BLaER1 treated with 17β-estradiol and CSF1 and Interleukin-3, amounts not matched to agents 10 nM and 100 nM (cell line): ENCODE measurements around the gene ARHGEF28.

Experiments used
- H3K27ac ChIP-seq, 11 experiments: shearing (Covaris generic); formaldehyde crosslinking; 2 replicates each; pipeline ENCODE4 v1.8.1; 2022
- H3K27me3 ChIP-seq, 11 experiments: shearing (Covaris generic); formaldehyde crosslinking; 2 replicates each; pipeline ENCODE4 v1.8.1; 2022
- H3K36me3 ChIP-seq, 11 experiments: shearing (Covaris generic); formaldehyde crosslinking; 2 replicates each; pipeline ENCODE4 v1.8.1; 2022
- H3K4me1 ChIP-seq, 10 experiments: shearing (Covaris generic); formaldehyde crosslinking; 2 replicates each; pipeline ENCODE4 v1.8.1; 2022
- H3K4me2 ChIP-seq, 11 experiments: shearing (Covaris generic); formaldehyde crosslinking; 2 replicates each; pipeline ENCODE4 v1.8.1; 2022
- H3K4me3 ChIP-seq, 10 experiments: shearing (Covaris generic); formaldehyde crosslinking; 2 replicates each; pipeline ENCODE4 v1.8.1; 2022
- H3K9ac ChIP-seq, 11 experiments: shearing (Covaris generic); formaldehyde crosslinking; 2 replicates each; pipeline ENCODE4 v1.8.1; 2022
- H3K9me3 ChIP-seq, 11 experiments: shearing (Covaris generic); formaldehyde crosslinking; replicated peaks in 1 of 11; 2 replicates each; pipeline ENCODE4 v1.8.1; 2022
- H4K20me1 ChIP-seq, 11 experiments: shearing (Covaris generic); formaldehyde crosslinking; 2 replicates each; pipeline ENCODE4 v1.8.1; 2022
- Cebpa-rat ChIP-seq, 11 experiments: shearing (Covaris generic); IDR thresholded peaks; 2 replicates each; pipeline ENCODE4 v1.8.1; 2022

The ARHGEF28 gene

GRCh38 chr5:73644385-73644963 is 18.5 kb downstream of the ARHGEF28 start:
- no peak overlapping the region for H3K4me3 ChIP-seq
- no peaks in the 10 kb centered on the region for H3K9me3 ChIP-seq
- no peak overlapping the region for H3K9ac ChIP-seq
- no peaks in the 10 kb centered on the region for H4K20me1 ChIP-seq
- no peak overlapping the region for H3K4me2 ChIP-seq
- H3K27me3 ChIP-seq: no peaks in the 10 kb centered on the region
- TF ChIP-seq Cebpa-rat (IDR thresholded peaks at IDR 0.05): no peak
- no peaks in the 10 kb centered on the region for H3K36me3 ChIP-seq
- H3K4me1 ChIP-seq: no peaks in the 10 kb centered on the region
- H3K27ac ChIP-seq: no peak overlapping the region

DNA sequence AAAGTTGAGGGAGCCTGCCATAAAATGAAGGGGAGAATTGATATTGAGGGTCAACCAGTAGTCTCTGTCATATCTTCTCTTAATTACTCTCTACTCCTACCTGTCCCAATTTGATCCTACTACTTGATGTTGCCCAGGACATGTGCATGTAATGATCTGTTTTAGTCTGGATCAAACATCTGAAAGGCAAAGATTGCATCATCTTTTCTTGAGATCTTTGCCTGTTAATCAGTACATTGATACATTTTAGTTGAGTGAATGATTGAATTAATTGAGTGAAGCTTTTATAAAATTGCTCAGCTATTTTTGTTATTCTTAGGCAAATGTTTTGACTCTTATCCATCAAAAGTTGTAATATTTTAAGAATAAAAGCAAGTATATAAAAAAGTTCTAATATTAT is 21.7 kb downstream of the ARHGEF28 start:
- Histone ChIP-seq H3K4me3 (no peak overlapping the region), H3K27ac (no peak overlapping the region), H3K9ac (no peak overlapping the region), H3K36me3 (no peaks in the 10 kb centered on the region), H4K20me1 (no peaks in the 10 kb centered on the region), H3K27me3 (no peaks in the 10 kb centered on the region), H3K4me2 (no peak overlapping the region), H3K9me3 (no peaks in the 10 kb centered on the region), H3K4me1 (no peaks in the 10 kb centered on the region)
- TF ChIP-seq Cebpa-rat (IDR thresholded peaks at IDR 0.05): no peak

DNA sequence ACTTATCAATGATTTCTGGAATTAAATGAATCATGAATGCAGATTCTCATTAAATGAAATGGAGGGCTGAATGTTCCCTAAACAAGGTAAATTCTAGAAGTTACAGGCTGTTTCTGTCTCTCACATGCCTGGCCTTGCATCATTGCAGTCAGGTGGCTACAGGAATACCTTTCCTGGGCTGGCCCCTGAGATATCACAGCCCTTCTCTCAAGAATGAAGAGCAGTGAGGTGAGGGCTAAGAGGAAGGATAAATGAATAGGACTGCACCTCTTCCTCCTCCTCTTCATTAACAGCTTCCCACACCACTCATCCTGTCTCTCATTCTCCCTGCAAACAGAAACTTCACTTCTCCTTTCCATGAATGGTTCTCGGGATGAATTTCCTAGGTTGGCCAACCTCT is 22.5 kb downstream of the ARHGEF28 start:
- Histone ChIP-seq H3K9ac (no peak overlapping the region), H3K27ac (no peak overlapping the region), H3K4me3 (no peak overlapping the region), H3K9me3 (no peaks in the 10 kb centered on the region), H3K27me3 (no peaks in the 10 kb centered on the region), H3K4me2 (no peak overlapping the region), H3K4me1 (no peaks in the 10 kb centered on the region), H3K36me3 (no peaks in the 10 kb centered on the region), H4K20me1 (no peaks in the 10 kb centered on the region)
- TF ChIP-seq Cebpa-rat (IDR thresholded peaks at IDR 0.05): no peak

- Histone ChIP-seq H3K36me3 (no peaks in the 10 kb centered on the region), H4K20me1 (no peaks in the 10 kb centered on the region), H3K4me3 (no peak overlapping the region), H3K9ac (no peak overlapping the region), H3K27ac (no peak overlapping the region), H3K4me2 (no peak overlapping the region), H3K4me1 (peaks cover 0 to 5% (median 0%) of the 10 kb centered on the region in 10 experiments; a peak in 3 of 20 replicates), H3K27me3 (no peaks in the 10 kb centered on the region), H3K9me3 (no peaks in the 10 kb centered on the region)
- no peak for TF ChIP-seq Cebpa-rat (IDR thresholded peaks at IDR 0.05)
These were observed 23.9 kb downstream of the ARHGEF28 start for GRCh38 chr5:73649926-73650325.

GRCh38 chr5:73652391-73652790 is 26.4 kb downstream of the ARHGEF28 start:
- Histone ChIP-seq H3K27ac (no peak overlapping the region), H3K27me3 (no peaks in the 10 kb centered on the region), H3K9me3 (no peaks in the 10 kb centered on the region), H3K4me3 (no peak overlapping the region), H3K36me3 (no peaks in the 10 kb centered on the region), H3K4me1 (peaks cover 0 to 5% (median 0%) of the 10 kb centered on the region in 10 experiments; a peak in 3 of 20 replicates), H3K4me2 (no peak overlapping the region), H3K9ac (no peak overlapping the region), H4K20me1 (no peaks in the 10 kb centered on the region)
- no peak for TF ChIP-seq Cebpa-rat (IDR thresholded peaks at IDR 0.05)

GRCh38 chr5:73654171-73654811 is 28.3 kb downstream of the ARHGEF28 start:
- H3K27ac ChIP-seq: no peak overlapping the region
- H4K20me1 ChIP-seq: no peaks in the 10 kb centered on the region
- H3K4me2 ChIP-seq: peak overlapping the region in 3 of 11 experiments; percentile 21 to 26 (median 25); a peak in 3 of 22 replicates
- no peak overlapping the region for H3K4me3 ChIP-seq
- no peaks in the 10 kb centered on the region for H3K36me3 ChIP-seq
- H3K4me1 ChIP-seq: peaks cover 0 to 5% (median 0%) of the 10 kb centered on the region in 10 experiments; a peak in 3 of 20 replicates
- TF ChIP-seq Cebpa-rat (IDR thresholded peaks at IDR 0.05): no peak
- no peaks in the 10 kb centered on the region for H3K27me3 ChIP-seq
- H3K9me3 ChIP-seq: no peaks in the 10 kb centered on the region
- H3K9ac ChIP-seq: no peak overlapping the region

GRCh38 chr5:73654819-73655318 is 28.9 kb downstream of the ARHGEF28 start:
- H3K27me3 ChIP-seq: no peaks in the 10 kb centered on the region

DNA sequence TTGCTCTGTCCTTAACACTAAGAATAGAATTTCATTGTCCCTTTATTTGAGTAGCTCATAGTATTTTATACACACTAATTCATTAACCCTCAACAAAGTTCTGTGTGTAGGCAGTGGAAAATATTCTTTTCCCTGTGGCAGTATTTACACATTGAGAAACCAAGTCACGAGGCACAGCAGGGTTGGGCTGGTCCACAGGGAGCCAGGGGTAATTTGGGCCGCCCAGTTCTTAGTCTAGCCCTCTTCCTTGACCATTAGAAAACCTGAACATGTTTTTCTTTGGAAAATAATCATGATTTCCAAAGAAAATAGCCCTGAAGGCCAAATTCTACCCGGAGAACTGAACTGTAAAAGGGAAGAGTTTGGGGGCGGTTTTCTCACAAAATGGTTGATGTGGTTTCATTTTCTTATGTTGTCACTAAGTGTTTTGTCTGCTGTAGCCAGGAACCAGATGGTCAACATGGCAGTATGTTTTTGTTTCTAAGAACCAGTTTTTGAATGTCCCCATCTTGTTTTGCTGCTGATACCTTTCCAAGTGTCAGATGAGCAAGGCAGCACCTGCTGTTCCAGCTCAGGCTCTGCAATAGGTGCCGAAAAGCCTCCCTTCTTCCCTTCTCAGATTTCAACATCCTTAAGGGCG is 29.6 kb downstream of the ARHGEF28 start:
- no peak overlapping the region for H3K4me2 ChIP-seq
- no peaks in the 10 kb centered on the region for H3K27me3 ChIP-seq
- no peak overlapping the region for H3K9ac ChIP-seq
- H3K27ac ChIP-seq: no peak overlapping the region
- no peaks in the 10 kb centered on the region for H4K20me1 ChIP-seq
- no peaks in the 10 kb centered on the region for H3K9me3 ChIP-seq
- H3K4me3 ChIP-seq: no peak overlapping the region
- TF ChIP-seq Cebpa-rat (IDR thresholded peaks at IDR 0.05): no peak
- peaks cover 0 to 5% (median 0%) of the 10 kb centered on the region in 10 experiments; a peak in 3 of 20 replicates for H3K4me1 ChIP-seq
- H3K36me3 ChIP-seq: no peaks in the 10 kb centered on the region

More at GRCh38 chr5:73654819-73655318, 28.9 kb downstream of the ARHGEF28 start:
- no peak overlapping the region for H3K4me3 ChIP-seq
- no peak overlapping the region for H3K4me2 ChIP-seq
- no peak overlapping the region for H3K27ac ChIP-seq
- TF ChIP-seq Cebpa-rat (IDR thresholded peaks at IDR 0.05): no peak
- H3K36me3 ChIP-seq: no peaks in the 10 kb centered on the region
- no peak overlapping the region for H3K9ac ChIP-seq
- no peaks in the 10 kb centered on the region for H4K20me1 ChIP-seq
- no peaks in the 10 kb centered on the region for H3K9me3 ChIP-seq
- H3K4me1 ChIP-seq: peaks cover 0 to 5% (median 0%) of the 10 kb centered on the region in 10 experiments; a peak in 3 of 20 replicates

GRCh38 chr5:73661753-73662152 is 35.8 kb downstream of the ARHGEF28 start:
- Histone ChIP-seq H3K27me3 (no peaks in the 10 kb centered on the region), H3K4me3 (no peak overlapping the region), H3K9ac (no peak overlapping the region), H3K4me1 (no peaks in the 10 kb centered on the region), H3K9me3 (no peaks in the 10 kb centered on the region), H3K36me3 (no peaks in the 10 kb centered on the region), H3K4me2 (no peak overlapping the region), H3K27ac (no peak overlapping the region), H4K20me1 (no peaks in the 10 kb centered on the region)
- no peak for TF ChIP-seq Cebpa-rat (IDR thresholded peaks at IDR 0.05)
